Endothelial cell (in vitro differentiated cells): ENCODE results near the gene ZNF469. TPM values are rescaled to one million over a fixed set of nuclear protein-coding genes. Genes with fewer than 3 reads are reported as not detected.

Experiments used
- DNase-seq: peaks from one replicate; pipeline ENCODE4 v3.0.0; 2021; ENCODE audit warnings: low spot score
- H3K27ac Mint-ChIP-seq: one replicate; pipeline ENCODE4 v1.8.0; 2021; ENCODE audit warnings: mixed read lengths, inconsistent platforms; ENCODE audit not compliant: unreplicated experiment
- H3K27me3 Mint-ChIP-seq: one replicate; pipeline ENCODE4 v1.8.0; 2021; ENCODE audit warnings: mild to moderate bottlenecking, moderate library complexity, mixed read lengths, inconsistent platforms; ENCODE audit not compliant: unreplicated experiment
- H3K36me3 Mint-ChIP-seq: one replicate; pipeline ENCODE4 v1.8.0; 2021; ENCODE audit warnings: mild to moderate bottlenecking, low read depth, mixed read lengths, inconsistent platforms; ENCODE audit not compliant: unreplicated experiment
- H3K4me1 Mint-ChIP-seq: one replicate; pipeline ENCODE4 v1.8.0; 2021; ENCODE audit warnings: mild to moderate bottlenecking, mixed read lengths, inconsistent platforms; ENCODE audit not compliant: unreplicated experiment
- H3K4me3 Mint-ChIP-seq: one replicate; pipeline ENCODE4 v1.8.0; 2021; ENCODE audit warnings: mild to moderate bottlenecking, mixed read lengths, inconsistent platforms; ENCODE audit not compliant: unreplicated experiment
- H3K9me3 Mint-ChIP-seq: one replicate; pipeline ENCODE4 v1.8.0; 2021; ENCODE audit warnings: mixed read lengths, inconsistent platforms; ENCODE audit not compliant: unreplicated experiment
- total RNA-seq: library from RNA; stranded (reverse); fragmentation: NEBNext Ultra II Directional; extraction: Animal tissue kit (Norgen Biotek cat#: 25700); gene quantifications from one replicate; pipeline ENCODE4 v1.2.1, GENCODE V29; 2021; ENCODE audit not compliant: unreplicated experiment
- TF ChIP-seq, protein P1 (sequence below): fragments of 200-600 bp; sonication (generic); IDR thresholded peaks from one replicate; pipeline ENCODE4 v1.5.0; 2021; ENCODE audit warnings: antibody characterized with exemption; ENCODE audit not compliant: unreplicated experiment

The ZNF469 gene
- total RNA-seq, 1 donor from 2014 or later, result 14.7 TPM

DNA sequence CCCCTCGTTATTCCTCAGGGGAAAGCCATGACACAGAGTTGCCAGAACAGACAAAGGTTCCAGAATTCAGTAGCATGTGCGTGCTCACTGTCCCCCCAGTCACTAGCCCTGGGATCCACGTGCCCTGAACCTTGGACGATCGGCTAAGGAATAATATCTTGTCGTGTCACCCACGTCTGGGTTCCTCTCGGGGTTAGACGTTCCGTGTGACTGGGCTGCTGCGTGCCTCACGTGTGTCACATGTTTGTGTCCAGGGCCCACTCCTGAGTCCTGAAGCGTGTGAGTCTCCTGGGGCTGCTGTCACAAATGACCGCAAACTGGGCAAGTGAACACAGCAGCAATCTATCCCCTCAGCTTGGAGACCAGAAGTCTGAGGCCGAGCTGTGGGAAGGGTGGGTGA, 12.4 kb upstream of the ZNF469 start:
- Mint-ChIP-seq H3K4me3 (no peak overlapping the region), H3K9me3 (no peaks in the 10 kb centered on the region), H3K27me3 (peaks cover 1% of the 10 kb centered on the region), H3K36me3 (no peaks in the 10 kb centered on the region), H3K4me1 (no peaks in the 10 kb centered on the region), H3K27ac (no peak overlapping the region)
- DNase-seq, result no peak
- TF ChIP-seq, protein P1, sequence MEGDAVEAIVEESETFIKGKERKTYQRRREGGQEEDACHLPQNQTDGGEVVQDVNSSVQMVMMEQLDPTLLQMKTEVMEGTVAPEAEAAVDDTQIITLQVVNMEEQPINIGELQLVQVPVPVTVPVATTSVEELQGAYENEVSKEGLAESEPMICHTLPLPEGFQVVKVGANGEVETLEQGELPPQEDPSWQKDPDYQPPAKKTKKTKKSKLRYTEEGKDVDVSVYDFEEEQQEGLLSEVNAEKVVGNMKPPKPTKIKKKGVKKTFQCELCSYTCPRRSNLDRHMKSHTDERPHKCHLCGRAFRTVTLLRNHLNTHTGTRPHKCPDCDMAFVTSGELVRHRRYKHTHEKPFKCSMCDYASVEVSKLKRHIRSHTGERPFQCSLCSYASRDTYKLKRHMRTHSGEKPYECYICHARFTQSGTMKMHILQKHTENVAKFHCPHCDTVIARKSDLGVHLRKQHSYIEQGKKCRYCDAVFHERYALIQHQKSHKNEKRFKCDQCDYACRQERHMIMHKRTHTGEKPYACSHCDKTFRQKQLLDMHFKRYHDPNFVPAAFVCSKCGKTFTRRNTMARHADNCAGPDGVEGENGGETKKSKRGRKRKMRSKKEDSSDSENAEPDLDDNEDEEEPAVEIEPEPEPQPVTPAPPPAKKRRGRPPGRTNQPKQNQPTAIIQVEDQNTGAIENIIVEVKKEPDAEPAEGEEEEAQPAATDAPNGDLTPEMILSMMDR, result no peak

GRCh38 chr16:88372522-88372921, 10.2 kb upstream of the ZNF469 start:
- Mint-ChIP-seq H3K4me1 (no peaks in the 10 kb centered on the region), H3K9me3 (no peaks in the 10 kb centered on the region), H3K27me3 (peaks cover 4% of the 10 kb centered on the region), H3K4me3 (no peak overlapping the region), H3K36me3 (no peaks in the 10 kb centered on the region), H3K27ac (no peak overlapping the region)
- no peak for DNase-seq
- TF ChIP-seq, protein P1, result no peak

GRCh38 chr16:88373211-88373610, 9.5 kb upstream of the ZNF469 start:
- H3K27ac Mint-ChIP-seq, result no peak overlapping the region
- H3K9me3 Mint-ChIP-seq, result no peaks in the 10 kb centered on the region
- no peaks in the 10 kb centered on the region for H3K36me3 Mint-ChIP-seq
- TF ChIP-seq, protein P1, result no peak
- H3K4me1 Mint-ChIP-seq, result no peaks in the 10 kb centered on the region
- no peak for DNase-seq
- H3K27me3 Mint-ChIP-seq, result peaks cover 2% of the 10 kb centered on the region
- no peak overlapping the region for H3K4me3 Mint-ChIP-seq

- Mint-ChIP-seq H3K4me1 (no peaks in the 10 kb centered on the region), H3K27me3 (peaks cover 2% of the 10 kb centered on the region), H3K9me3 (no peaks in the 10 kb centered on the region), H3K27ac (no peak overlapping the region), H3K4me3 (no peak overlapping the region), H3K36me3 (no peaks in the 10 kb centered on the region)
- DNase-seq, result no peak
- TF ChIP-seq, protein P1, result no peak
These were observed 8.7 kb upstream of the ZNF469 start for GRCh38 chr16:88373927-88374492.

DNA sequence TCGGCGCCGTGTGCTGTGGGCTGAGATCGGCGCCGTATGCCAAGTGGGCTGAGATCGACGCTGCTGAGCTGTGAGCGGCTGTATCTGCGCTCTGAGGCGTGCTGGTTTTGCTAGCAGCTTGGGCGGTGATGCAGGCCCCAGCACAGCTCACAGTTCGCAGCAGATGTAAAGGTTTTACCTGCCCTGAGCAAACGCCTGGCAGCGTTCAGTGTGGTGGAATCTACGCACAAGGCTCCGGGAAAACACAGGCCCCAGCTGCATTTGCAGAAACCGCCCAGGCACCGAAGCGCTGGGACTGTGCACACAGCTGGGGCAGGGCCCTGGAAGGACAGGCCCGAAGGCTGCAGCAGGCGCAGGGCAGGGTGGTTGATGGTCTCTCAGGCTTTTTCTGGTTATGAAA, 8.0 kb upstream of the ZNF469 start:
- no peaks in the 10 kb centered on the region for H3K9me3 Mint-ChIP-seq
- no peak overlapping the region for H3K4me3 Mint-ChIP-seq
- no peak for DNase-seq
- peaks cover 2% of the 10 kb centered on the region for H3K27me3 Mint-ChIP-seq
- TF ChIP-seq, protein P1, result no peak
- H3K36me3 Mint-ChIP-seq, result no peaks in the 10 kb centered on the region
- no peak overlapping the region for H3K27ac Mint-ChIP-seq
- H3K4me1 Mint-ChIP-seq, result no peaks in the 10 kb centered on the region
